Tibial artery (tissue), 4 donors: ENCODE measurements around the gene THSD4.
"Not testable (repeated sequence)": the region's sequence is repeated elsewhere in the genome, so short reads cannot be mapped to it uniquely, and the experiment has no call there.

Source experiments
- DNase-seq, 2 donors: peaks; one replicate each; pipeline ENCODE4 v3.0.0-alpha.2; 2019
- H3K27ac ChIP-seq, 2 donors: fragments of 200-600 bp; sonication (generic) in 1 of 2; 1 replicate in 1 of 2; 2 replicates in 1 of 2; pipeline ENCODE4 v1.5.1; 2018 to 2019; ENCODE audit warnings: mild to moderate bottlenecking in 1 of 2
- H3K27me3 ChIP-seq, 2 donors: fragments of 200-600 bp; sonication (generic) in 1 of 2; one replicate each; pipeline versions ENCODE4 v1.5.1 to v1.6.0; 2016 to 2019
- H3K36me3 ChIP-seq, 3 donors: fragments of 200-600 bp; sonication (generic) in 2 of 3; one replicate each; pipeline ENCODE4 v1.5.1; 2016 to 2019; ENCODE audit warnings: mild to moderate bottlenecking in 2 of 3
- H3K4me1 ChIP-seq, 4 donors: fragments of 200-600 bp; sonication (generic) in 2 of 4; 1 replicate in 3 of 4; 2 replicates in 1 of 4; pipeline ENCODE4 v1.5.1; 2016 to 2019
- H3K4me3 ChIP-seq, 2 donors: fragments of 200-600 bp; sonication (generic) in 1 of 2; 1 replicate in 1 of 2; 2 replicates in 1 of 2; pipeline ENCODE4 v1.5.1; 2018 to 2019; ENCODE audit warnings: mild to moderate bottlenecking in 2 of 2
- H3K9me3 ChIP-seq, 3 donors: fragments of 200-600 bp; sonication (generic) in 1 of 3; one replicate each; pipeline ENCODE4 v1.5.1; 2016 to 2019
- intact Hi-C: fragments of 100-400 bp; cut with DNase I; formaldehyde crosslinking; loops from one replicate; pipeline ENCODE4 v1.15.0; 2023; ENCODE audit warnings: low total_unique reads
- TF ChIP-seq, protein P1 (sequence below), 2 experiments: fragments of 200-600 bp in 1 of 2; fragments of 450-650 bp in 1 of 2; IDR thresholded peaks; one replicate each; pipeline ENCODE4 v1.5.1; 2017 to 2019; ENCODE audit warnings: antibody characterized with exemption in 2 of 2, mild to moderate bottlenecking in 1 of 2, moderate library complexity in 1 of 2

THSD4 gene

DNA sequence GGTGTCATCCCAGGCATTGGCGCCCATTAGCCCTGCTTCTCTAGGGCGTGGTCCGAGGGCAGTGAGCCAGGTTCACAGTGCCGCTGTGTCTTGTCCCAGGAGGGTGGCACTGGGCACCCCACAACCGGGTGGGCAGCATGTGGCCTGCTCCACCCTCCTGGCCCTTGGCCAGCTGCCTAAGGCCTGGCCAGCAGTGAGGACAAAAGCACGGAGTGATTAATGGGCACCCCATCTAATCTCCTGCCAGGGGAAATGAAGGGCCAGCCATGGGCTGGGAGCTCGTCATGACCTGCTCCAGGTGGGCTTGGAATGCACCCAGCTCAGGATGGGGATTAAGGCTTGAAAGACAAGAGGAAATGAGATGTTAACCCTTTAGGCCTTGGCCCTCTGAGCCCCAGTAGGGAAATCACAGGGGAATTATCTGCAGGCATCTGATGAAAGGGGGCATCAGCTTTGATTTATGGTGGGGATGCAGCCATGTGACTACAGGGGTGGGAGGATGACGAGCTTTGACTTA, 5.2 kb downstream of the THSD4 start:
- TF ChIP-seq, protein P1, sequence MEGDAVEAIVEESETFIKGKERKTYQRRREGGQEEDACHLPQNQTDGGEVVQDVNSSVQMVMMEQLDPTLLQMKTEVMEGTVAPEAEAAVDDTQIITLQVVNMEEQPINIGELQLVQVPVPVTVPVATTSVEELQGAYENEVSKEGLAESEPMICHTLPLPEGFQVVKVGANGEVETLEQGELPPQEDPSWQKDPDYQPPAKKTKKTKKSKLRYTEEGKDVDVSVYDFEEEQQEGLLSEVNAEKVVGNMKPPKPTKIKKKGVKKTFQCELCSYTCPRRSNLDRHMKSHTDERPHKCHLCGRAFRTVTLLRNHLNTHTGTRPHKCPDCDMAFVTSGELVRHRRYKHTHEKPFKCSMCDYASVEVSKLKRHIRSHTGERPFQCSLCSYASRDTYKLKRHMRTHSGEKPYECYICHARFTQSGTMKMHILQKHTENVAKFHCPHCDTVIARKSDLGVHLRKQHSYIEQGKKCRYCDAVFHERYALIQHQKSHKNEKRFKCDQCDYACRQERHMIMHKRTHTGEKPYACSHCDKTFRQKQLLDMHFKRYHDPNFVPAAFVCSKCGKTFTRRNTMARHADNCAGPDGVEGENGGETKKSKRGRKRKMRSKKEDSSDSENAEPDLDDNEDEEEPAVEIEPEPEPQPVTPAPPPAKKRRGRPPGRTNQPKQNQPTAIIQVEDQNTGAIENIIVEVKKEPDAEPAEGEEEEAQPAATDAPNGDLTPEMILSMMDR (IDR thresholded peaks at IDR 0.05), result no peak
- Histone ChIP-seq H3K9me3 (no peaks in the 10 kb centered on the region), H3K27me3 (no peaks in the 10 kb centered on the region), H3K36me3 (no peaks in the 10 kb centered on the region), H3K4me3 (no peak overlapping the region), H3K27ac (no peak overlapping the region), H3K4me1 (peaks cover 0 to 42% (median 9%) of the 10 kb centered on the region in 4 donors)
- no peak for DNase-seq
- intact Hi-C loops, result loop anchor here (10.0 kb wide), 1 partner anchor 46 kb away; no protein-coding TSS in a partner anchor

DNA sequence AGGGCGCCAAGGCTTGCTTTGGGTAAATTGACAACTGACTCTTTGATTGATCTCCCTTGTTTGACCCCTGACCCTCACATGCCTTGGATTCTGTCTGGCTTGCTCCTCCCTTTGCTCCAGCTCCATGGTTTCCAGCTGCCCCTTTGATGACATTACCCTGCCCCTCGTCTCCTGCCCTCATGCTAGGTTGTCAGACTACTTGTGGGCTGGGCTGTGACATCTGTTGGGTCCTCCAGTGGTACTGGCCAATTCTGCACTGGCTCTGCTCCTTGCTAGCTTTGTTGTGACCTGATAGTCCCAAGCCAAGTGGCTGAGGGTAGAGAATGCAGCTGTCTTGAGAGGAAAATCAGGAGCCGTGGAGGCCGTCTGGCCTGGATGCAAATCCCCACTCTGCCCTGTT, 6.2 kb downstream of the THSD4 start:
- TF ChIP-seq, protein P1 (IDR thresholded peaks at IDR 0.05), result no peak
- intact Hi-C loops, result loop anchor here (10.0 kb wide), 1 partner anchor 47 kb away; no protein-coding TSS in a partner anchor
- Histone ChIP-seq H3K36me3 (no peaks in the 10 kb centered on the region), H3K4me3 (no peak overlapping the region), H3K27me3 (no peaks in the 10 kb centered on the region), H3K27ac (peak overlapping the region in 1 of 2 donors; percentile 8), H3K9me3 (no peaks in the 10 kb centered on the region), H3K4me1 (peaks cover 0 to 49% (median 13%) of the 10 kb centered on the region in 4 donors)
- no peak for DNase-seq

DNA sequence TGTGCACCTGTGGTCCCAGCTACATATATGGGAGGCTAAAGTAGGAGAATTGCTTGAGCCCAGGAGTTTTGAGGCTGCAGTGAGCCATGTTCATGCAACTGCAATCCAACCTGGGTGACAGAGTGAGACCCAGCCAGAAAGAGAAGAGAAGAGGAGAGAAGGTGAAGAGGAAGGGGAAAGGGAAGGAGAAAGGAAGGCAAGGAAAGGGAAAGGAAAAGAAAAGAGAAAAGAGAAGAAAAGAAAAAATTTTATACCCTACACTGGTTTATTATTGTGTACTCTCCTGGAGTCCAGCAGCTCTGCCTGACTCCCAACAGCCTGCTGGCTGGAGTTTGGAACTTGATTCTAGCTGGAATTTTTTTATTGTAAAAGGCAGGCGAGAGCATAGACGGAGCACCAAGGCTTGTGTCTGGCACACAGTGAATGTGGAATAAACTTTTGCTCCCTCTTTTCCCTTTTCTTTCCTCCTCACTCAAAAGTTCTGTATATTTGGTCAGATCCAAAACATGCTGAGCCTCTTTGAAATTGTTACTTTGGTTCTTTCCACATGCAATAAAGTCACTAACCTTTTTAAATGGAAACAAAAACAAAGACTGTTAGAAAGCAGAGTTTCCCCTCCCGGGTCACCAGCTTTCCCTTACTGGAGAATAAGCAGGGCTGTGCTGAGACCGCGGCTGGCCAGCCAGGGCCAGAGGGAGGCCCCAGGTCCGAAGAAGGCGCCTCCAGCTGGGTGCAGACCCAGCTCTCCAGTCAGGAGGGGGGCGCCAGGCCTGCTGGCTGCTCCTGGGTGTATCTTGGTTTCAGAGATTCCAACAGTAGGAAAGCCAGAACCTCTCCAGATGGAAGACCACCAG, 9.9 kb downstream of the THSD4 start:
- peak overlapping the region; percentile 80 to 85 for H3K27ac ChIP-seq
- H3K4me1 ChIP-seq, result peaks cover 0 to 45% (median 15%) of the 10 kb centered on the region in 4 donors
- no peaks in the 10 kb centered on the region for H3K9me3 ChIP-seq
- no peak for DNase-seq
- intact Hi-C loops, result loop anchor here (10.0 kb wide), 1 partner anchor 50 kb away; no protein-coding TSS in a partner anchor
- TF ChIP-seq, protein P1 (IDR thresholded peaks at IDR 0.05), result peak; percentile 9 to 28
- H3K27me3 ChIP-seq, result no peaks in the 10 kb centered on the region
- H3K36me3 ChIP-seq, result no peaks in the 10 kb centered on the region
- peak overlapping the region; percentile 1 to 18 for H3K4me3 ChIP-seq

DNA sequence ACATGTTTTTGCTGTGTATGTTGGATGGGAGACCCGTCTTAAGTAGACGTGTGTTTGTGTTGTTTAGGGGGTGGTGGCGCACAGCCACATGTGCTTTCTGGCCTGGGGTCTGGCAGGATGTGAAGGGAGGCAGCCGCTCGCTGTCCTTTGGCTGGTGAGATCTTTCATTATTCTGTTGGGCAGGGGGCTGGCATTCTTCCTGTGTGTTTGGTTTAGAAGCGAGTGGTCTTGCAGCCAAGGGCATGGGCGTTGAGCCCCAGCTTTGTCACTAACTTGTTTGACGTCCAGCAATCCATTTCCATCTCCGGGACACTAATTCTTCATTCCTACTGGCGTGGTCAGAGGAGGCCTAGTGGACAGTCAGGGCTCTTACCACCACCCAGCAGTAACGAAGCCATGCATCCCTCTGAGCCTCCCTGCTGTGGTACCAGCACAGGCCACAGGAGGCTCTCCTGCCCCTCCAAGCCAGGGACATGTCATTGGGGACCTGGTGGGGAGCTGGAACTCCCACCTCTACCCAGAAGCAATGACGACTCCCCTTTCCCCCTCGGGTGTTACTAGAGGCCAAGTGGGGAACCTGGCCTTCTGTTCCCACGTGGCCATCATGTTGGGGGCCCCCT, 10.7 kb downstream of the THSD4 start:
- H3K27me3 ChIP-seq, result no peaks in the 10 kb centered on the region
- H3K9me3 ChIP-seq, result no peaks in the 10 kb centered on the region
- TF ChIP-seq, protein P1 (IDR thresholded peaks at IDR 0.05), result peak; percentile 30 to 33
- H3K36me3 ChIP-seq, result no peaks in the 10 kb centered on the region
- H3K4me3 ChIP-seq, result peak overlapping the region; percentile 1 to 18
- H3K27ac ChIP-seq, result peak overlapping the region; percentile 80 to 85
- intact Hi-C loops, result loop anchor here (10.0 kb wide), 1 partner anchor 51 kb away; no protein-coding TSS in a partner anchor
- DNase-seq, result no peak
- H3K4me1 ChIP-seq, result peaks cover 0 to 45% (median 16%) of the 10 kb centered on the region in 4 donors

DNA sequence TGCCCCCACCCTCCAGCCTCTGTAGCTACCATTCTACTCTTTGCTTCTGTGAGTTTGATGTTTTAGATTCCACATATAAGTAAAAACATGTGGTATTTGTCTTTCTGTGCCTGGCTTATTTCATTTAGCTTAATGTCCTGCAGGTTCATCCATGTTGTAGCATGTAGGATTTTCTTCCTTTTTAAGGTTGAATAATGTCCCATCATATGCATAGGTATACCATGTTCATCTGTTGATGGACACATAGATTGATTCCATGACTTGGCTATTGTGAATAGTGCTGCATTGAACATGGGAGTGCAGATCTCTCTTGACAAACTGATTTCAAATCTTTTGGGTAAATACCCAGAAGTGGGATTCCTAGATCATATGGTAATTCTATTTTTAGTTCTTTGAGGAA, 11.8 kb downstream of the THSD4 start:
- DNase-seq, result no peak
- H3K27ac ChIP-seq, result peak overlapping the region in 1 of 2 donors; percentile 85
- no peaks in the 10 kb centered on the region for H3K27me3 ChIP-seq
- TF ChIP-seq, protein P1 (IDR thresholded peaks at IDR 0.05), result no peak
- no peaks in the 10 kb centered on the region for H3K9me3 ChIP-seq
- no peaks in the 10 kb centered on the region for H3K36me3 ChIP-seq
- no peak overlapping the region for H3K4me3 ChIP-seq
- intact Hi-C loops, result loop anchor here (10.0 kb wide), 1 partner anchor 52 kb away; no protein-coding TSS in a partner anchor
- H3K4me1 ChIP-seq, result peaks cover 0 to 39% (median 13%) of the 10 kb centered on the region in 4 donors

DNA sequence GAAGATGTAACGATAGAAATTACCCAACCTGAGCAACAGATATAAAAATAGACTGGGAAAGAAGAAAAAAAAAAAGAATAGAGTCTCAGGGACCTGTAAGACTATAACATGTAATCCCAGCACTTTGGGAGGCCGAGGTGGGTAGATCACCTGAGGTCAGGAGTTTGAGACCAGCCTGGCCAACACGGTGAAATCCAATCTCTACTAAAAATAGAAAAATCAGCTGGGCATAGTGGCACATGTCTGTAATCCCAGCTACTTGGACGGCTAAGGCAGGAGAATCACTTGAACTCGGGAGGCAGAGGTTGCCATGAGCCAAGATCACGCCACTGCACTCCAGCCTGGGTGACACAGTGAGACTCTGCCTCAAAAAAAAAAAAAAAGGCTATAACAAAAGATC, 12.9 kb downstream of the THSD4 start:
- intact Hi-C loops, result loop anchor here (10.0 kb wide), 1 partner anchor 53 kb away; no protein-coding TSS in a partner anchor
- not testable (repeated sequence) for H3K4me3 ChIP-seq, DNase-seq, H3K36me3 ChIP-seq, H3K9me3 ChIP-seq, H3K27me3 ChIP-seq
- H3K27ac ChIP-seq, result peak overlapping the region; percentile 6 to 8
- peaks cover 0 to 34% (median 13%) of the 10 kb centered on the region in 4 donors for H3K4me1 ChIP-seq
